Hypothalamus (tissue), 51 donors: ENCODE data around the gene MTM1.

Experiments used
- DNase-seq, 51 donors: peaks; one replicate each; lab custom pipeline; 2025; lab: John Stamatoyannopoulos, UW

Gene MTM1

GRCh38 chrX:150700107-150700506, 131.7 kb downstream of the MTM1 start:
- DNase-seq: no peak

GRCh38 chrX:150701377-150701776, 133.0 kb downstream of the MTM1 start:
- DNase-seq: no peak

- DNase-seq: no peak
Observed at GRCh38 chrX:150702966-150703694, 134.7 kb downstream of the MTM1 start.

- DNase-seq: no peak
Observed at GRCh38 chrX:150703695-150703974, 135.2 kb downstream of the MTM1 start.

GRCh38 chrX:150704030-150704613, 135.7 kb downstream of the MTM1 start:
- DNase-seq: no peak

GRCh38 chrX:150712619-150713018, 144.2 kb downstream of the MTM1 start:
- DNase-seq: no peak

GRCh38 chrX:150715184-150715583, 146.8 kb downstream of the MTM1 start:
- DNase-seq: no peak

GRCh38 chrX:150719621-150720020, 151.2 kb downstream of the MTM1 start:
- DNase-seq: no peak
